GM12892 (cell line): ENCODE data around the gene CACNA1G.

Source experiments
- POLR2A ChIP-seq: IDR thresholded peaks from 2 replicates; pipeline ENCODE4 v1.6.1; 2011; ENCODE audit warnings: low read depth, low read length, control low read depth
- POLR2AphosphoS5 ChIP-seq: IDR thresholded peaks from 2 replicates; pipeline ENCODE4 v1.6.1; 2011; ENCODE audit warnings: low read depth, low read length, control low read depth

- TF ChIP-seq POLR2A (no peak), POLR2AphosphoS5 (no peak)
These were observed 12.8 kb upstream of the CACNA1G start for GRCh38 chr17:50547736-50548083.
